Measurements from ENCODE around the gene TEX30. TPM values are rescaled to one million over a fixed set of nuclear protein-coding genes. Genes with fewer than 3 reads are reported as not detected.
A peak's percentile ranks its signal among the peaks of the same experiment; 100 is the strongest.

TEX30 gene
- total RNA-seq, 5 donors from 2014 or later (not counting 1 experiment from before 2014, with no cell fraction given), result 5.5 to 8.6 (median 7.8) TPM

DNA sequence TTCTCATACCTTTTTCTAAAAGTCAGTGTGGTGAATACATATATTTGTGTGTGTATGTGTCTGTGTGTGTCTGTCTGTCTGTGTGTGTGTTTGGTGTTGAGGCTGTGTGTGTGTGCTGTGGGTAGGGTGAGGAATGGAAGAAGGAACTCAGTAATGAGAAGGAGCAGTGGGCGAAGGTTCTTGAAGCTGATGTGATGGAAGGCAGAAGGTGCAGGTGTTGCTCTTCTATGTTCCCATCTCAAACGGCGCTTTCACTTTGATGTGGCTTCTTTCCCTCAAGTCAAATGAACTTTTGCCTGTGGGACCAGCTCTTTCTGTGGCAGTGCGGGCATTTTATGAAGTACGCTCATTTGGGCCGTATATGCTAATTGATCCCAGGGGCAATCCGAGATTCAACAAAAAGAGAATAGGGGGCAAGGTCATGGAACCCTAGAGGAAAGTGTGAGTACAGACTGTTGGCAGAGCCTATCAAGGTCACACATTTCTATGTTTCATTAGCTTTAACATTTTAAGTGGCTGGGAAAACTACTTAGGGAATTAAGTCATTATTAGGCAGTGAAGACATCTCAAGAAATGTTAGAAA, 40.5 kb upstream of the TEX30 start:
- Mint-ChIP-seq H3K27me3 (no peaks in the 10 kb centered on the region), H3K36me3 (peaks cover 41% of the 10 kb centered on the region), H3K27ac (no peak overlapping the region), H3K4me1 (peaks cover 7 to 18% (median 9%) of the 10 kb centered on the region in 3 donors), H3K4me3 (peak overlapping the region in 1 of 3 donors; percentile 0), H3K9me3 (peaks cover 4 to 6% (median 5%) of the 10 kb centered on the region in 3 donors)
- H3K27me3 ChIP-seq (replicated peaks in 1 of 2; ENCODE audit: control insufficient read depth in 2 of 2, extremely low read depth in 1 of 2, insufficient read depth in 2 of 2, low read length in 1 of 2), result no peaks in the 10 kb centered on the region
- DNase-seq (no peak), ATAC-seq (replicated peaks in 1 of 4) (no peak)
- H3K36me3 ChIP-seq (ENCODE audit: control insufficient read depth in 2 of 2, extremely low read depth in 1 of 2, insufficient read depth in 1 of 2, low read length in 1 of 2), result no peaks in the 10 kb centered on the region
- no peak overlapping the region for H3K27ac ChIP-seq (ENCODE audit: low read length)
- ChIA-PET CTCF (interaction anchor here in 1 of 2 donors (0.6 kb wide), 1 partner anchor 136 kb away, joined by 9 read pairs; no protein-coding TSS in a partner anchor), POLR2A (no interaction called here)
- H3K9me3 ChIP-seq, result no peaks in the 10 kb centered on the region
- no peaks in the 10 kb centered on the region for H3K4me1 ChIP-seq (ENCODE audit: control insufficient read depth in 1 of 2, extremely low read depth in 1 of 2, insufficient read depth in 2 of 2, low read length in 2 of 2)
- 68% methylated on average over 7 of the region's 7 CpGs for WGBS (ENCODE audit: insufficient coverage)
- H3K4me3 ChIP-seq (ENCODE audit: control insufficient read depth in 1 of 2, extremely low read depth in 1 of 2, low read length in 1 of 2), result no peak overlapping the region

- no peaks in the 10 kb centered on the region for H3K4me1 ChIP-seq (ENCODE audit: control insufficient read depth in 1 of 2, extremely low read depth in 1 of 2, insufficient read depth in 2 of 2, low read length in 2 of 2)
- CTCF ChIA-PET, result interaction anchor here in 1 of 2 donors (0.8 kb wide), 1 partner anchor 11 kb away, joined by 3 read pairs; no protein-coding TSS in a partner anchor
- ATAC-seq (replicated peaks in 1 of 4) (no peak), DNase-seq (no peak)
- POLR2A ChIA-PET, result interaction anchor here in 1 of 2 donors (0.6 kb wide), 1 partner anchor 41 kb away, joined by 3 read pairs; no protein-coding TSS in a partner anchor
- H3K4me3 Mint-ChIP-seq, result no peak overlapping the region
- H3K27ac Mint-ChIP-seq, result no peak overlapping the region
- H3K9me3 ChIP-seq, result no peaks in the 10 kb centered on the region
- no peaks in the 10 kb centered on the region for H3K27me3 Mint-ChIP-seq
- peaks cover 37% of the 10 kb centered on the region for H3K36me3 Mint-ChIP-seq
- no peaks in the 10 kb centered on the region for H3K27me3 ChIP-seq (replicated peaks in 1 of 2; ENCODE audit: control insufficient read depth in 2 of 2, extremely low read depth in 1 of 2, insufficient read depth in 2 of 2, low read length in 1 of 2)
- peaks cover 7 to 22% (median 16%) of the 10 kb centered on the region in 3 donors for H3K4me1 Mint-ChIP-seq
- H3K9me3 Mint-ChIP-seq, result peaks cover 4 to 6% (median 5%) of the 10 kb centered on the region in 3 donors
- H3K27ac ChIP-seq (ENCODE audit: low read length), result no peak overlapping the region
- H3K4me3 ChIP-seq (ENCODE audit: control insufficient read depth in 1 of 2, extremely low read depth in 1 of 2, low read length in 1 of 2), result no peak overlapping the region
- H3K36me3 ChIP-seq (ENCODE audit: control insufficient read depth in 2 of 2, extremely low read depth in 1 of 2, insufficient read depth in 1 of 2, low read length in 1 of 2), result no peaks in the 10 kb centered on the region
These were observed 39.2 kb upstream of the TEX30 start for GRCh38 chr13:102812611-102813287.

DNA sequence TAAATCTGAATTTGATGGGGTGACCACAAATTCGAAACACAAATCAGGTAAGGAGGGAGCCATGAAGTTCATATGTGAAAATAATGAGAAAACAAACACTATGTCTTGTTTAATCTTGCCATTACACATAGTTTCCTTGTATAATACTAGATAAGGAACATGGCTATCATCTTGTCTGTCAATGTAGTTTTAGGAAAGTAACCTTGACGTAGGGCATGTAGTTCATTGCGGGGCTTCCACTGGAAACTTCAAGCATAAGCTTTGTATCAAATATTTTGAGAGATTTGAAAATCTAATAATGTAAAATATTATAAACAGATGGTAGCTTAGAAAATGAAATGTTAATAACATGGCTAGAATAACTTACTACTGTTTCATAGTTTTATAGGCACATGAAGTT, 34.1 kb upstream of the TEX30 start:
- ATAC-seq (replicated peaks in 1 of 4) (no peak), DNase-seq (no peak)
- Histone ChIP-seq H3K27ac (ENCODE audit: low read length) (no peak overlapping the region), H3K4me3 (ENCODE audit: control insufficient read depth in 1 of 2, extremely low read depth in 1 of 2, low read length in 1 of 2) (no peak overlapping the region), H3K36me3 (ENCODE audit: control insufficient read depth in 2 of 2, extremely low read depth in 1 of 2, insufficient read depth in 1 of 2, low read length in 1 of 2) (no peaks in the 10 kb centered on the region), H3K9me3 (no peaks in the 10 kb centered on the region), H3K4me1 (ENCODE audit: control insufficient read depth in 1 of 2, extremely low read depth in 1 of 2, insufficient read depth in 2 of 2, low read length in 2 of 2) (no peaks in the 10 kb centered on the region), H3K27me3 (replicated peaks in 1 of 2; ENCODE audit: control insufficient read depth in 2 of 2, extremely low read depth in 1 of 2, insufficient read depth in 2 of 2, low read length in 1 of 2) (no peaks in the 10 kb centered on the region)
- peaks cover 20% of the 10 kb centered on the region for H3K36me3 Mint-ChIP-seq
- WGBS (ENCODE audit: insufficient coverage), result no CpG with 5 or more reads among the region's 3 CpGs
- POLR2A ChIA-PET, result no interaction called here
- no peak overlapping the region for H3K4me3 Mint-ChIP-seq
- no peak overlapping the region for H3K27ac Mint-ChIP-seq
- no peaks in the 10 kb centered on the region for H3K27me3 Mint-ChIP-seq
- peaks cover 5 to 6% (median 6%) of the 10 kb centered on the region in 3 donors for H3K9me3 Mint-ChIP-seq
- H3K4me1 Mint-ChIP-seq, result peaks cover 0 to 14% (median 10%) of the 10 kb centered on the region in 3 donors
- CTCF ChIA-PET, result interaction anchor here in 1 of 2 donors (0.9 kb wide), 1 partner anchor 226 kb away, joined by 5 read pairs; no protein-coding TSS in a partner anchor

GRCh38 chr13:102805680-102806079, 32.1 kb upstream of the TEX30 start:
- Histone ChIP-seq H3K4me3 (ENCODE audit: control insufficient read depth in 1 of 2, extremely low read depth in 1 of 2, low read length in 1 of 2) (no peak overlapping the region), H3K9me3 (no peaks in the 10 kb centered on the region), H3K36me3 (ENCODE audit: control insufficient read depth in 2 of 2, extremely low read depth in 1 of 2, insufficient read depth in 1 of 2, low read length in 1 of 2) (no peaks in the 10 kb centered on the region), H3K27ac (ENCODE audit: low read length) (no peak overlapping the region), H3K27me3 (replicated peaks in 1 of 2; ENCODE audit: control insufficient read depth in 2 of 2, extremely low read depth in 1 of 2, insufficient read depth in 2 of 2, low read length in 1 of 2) (no peaks in the 10 kb centered on the region), H3K4me1 (ENCODE audit: control insufficient read depth in 1 of 2, extremely low read depth in 1 of 2, insufficient read depth in 2 of 2, low read length in 2 of 2) (peaks cover 0 to 1% of the 10 kb centered on the region in 2 experiments)
- WGBS (ENCODE audit: insufficient coverage), result no CpG with 5 or more reads among the region's 3 CpGs
- Mint-ChIP-seq H3K36me3 (peaks cover 5% of the 10 kb centered on the region), H3K27ac (no peak overlapping the region), H3K27me3 (no peaks in the 10 kb centered on the region), H3K4me1 (peaks cover 8 to 22% (median 20%) of the 10 kb centered on the region in 3 donors), H3K4me3 (no peak overlapping the region), H3K9me3 (peaks cover 0 to 2% (median 0%) of the 10 kb centered on the region in 3 donors)
- ATAC-seq (replicated peaks in 1 of 4), result no peak
- CTCF ChIA-PET, result no interaction called here
- POLR2A ChIA-PET, result no interaction called here
- DNase-seq, result no peak

GRCh38 chr13:102800145-102801041, 26.8 kb upstream of the TEX30 start:
- DNase-seq, result peak; percentile 49 to 86 (median 72)
- Mint-ChIP-seq H3K9me3 (no peaks in the 10 kb centered on the region), H3K4me3 (peak overlapping the region; percentile 83 to 89 (median 88)), H3K4me1 (peaks cover 19 to 24% (median 23%) of the 10 kb centered on the region in 3 donors), H3K27me3 (peaks cover 6 to 9% of the 10 kb centered on the region in 2 donors), H3K36me3 (no peaks in the 10 kb centered on the region), H3K27ac (peak overlapping the region; percentile 15 to 64)
- Histone ChIP-seq H3K27ac (ENCODE audit: low read length) (no peak overlapping the region), H3K4me3 (ENCODE audit: control insufficient read depth in 1 of 2, extremely low read depth in 1 of 2, low read length in 1 of 2) (peak overlapping the region; percentile 59 to 89), H3K36me3 (ENCODE audit: control insufficient read depth in 2 of 2, extremely low read depth in 1 of 2, insufficient read depth in 1 of 2, low read length in 1 of 2) (no peaks in the 10 kb centered on the region), H3K9me3 (no peaks in the 10 kb centered on the region), H3K4me1 (ENCODE audit: control insufficient read depth in 1 of 2, extremely low read depth in 1 of 2, insufficient read depth in 2 of 2, low read length in 2 of 2) (peaks cover 5 to 21% of the 10 kb centered on the region in 2 experiments), H3K27me3 (replicated peaks in 1 of 2; ENCODE audit: control insufficient read depth in 2 of 2, extremely low read depth in 1 of 2, insufficient read depth in 2 of 2, low read length in 1 of 2) (peaks cover 0 to 14% of the 10 kb centered on the region in 2 experiments)
- ATAC-seq (replicated peaks in 1 of 4), result peak; percentile 81 to 86 (median 82)
- WGBS (ENCODE audit: insufficient coverage), result under 1% methylated on average over 68 of the region's 81 CpGs
- ChIA-PET POLR2A (interaction anchor here in 1 of 2 donors (0.6 kb wide), 1 partner anchor 249 kb away, joined by 6 read pairs; no protein-coding TSS in a partner anchor), CTCF (interaction anchor here (0.6 to 1.6 kb wide), 7 partner anchors 17 to 153 kb away, joined by 3 to 8 read pairs (median 4); no protein-coding TSS in a partner anchor)

Data from T-cell (primary cell).